ENCODE measurements around the gene SLC39A6. TPM values are rescaled to one million over a fixed set of nuclear protein-coding genes. Genes with fewer than 3 reads are reported as not detected.
"Not testable (repeated sequence)": the region's sequence is repeated elsewhere in the genome, so short reads cannot be mapped to it uniquely, and the experiment has no call there.

Gene SLC39A6
- total RNA-seq, 1 experiment from 2014 or later: 70.5 TPM

DNA sequence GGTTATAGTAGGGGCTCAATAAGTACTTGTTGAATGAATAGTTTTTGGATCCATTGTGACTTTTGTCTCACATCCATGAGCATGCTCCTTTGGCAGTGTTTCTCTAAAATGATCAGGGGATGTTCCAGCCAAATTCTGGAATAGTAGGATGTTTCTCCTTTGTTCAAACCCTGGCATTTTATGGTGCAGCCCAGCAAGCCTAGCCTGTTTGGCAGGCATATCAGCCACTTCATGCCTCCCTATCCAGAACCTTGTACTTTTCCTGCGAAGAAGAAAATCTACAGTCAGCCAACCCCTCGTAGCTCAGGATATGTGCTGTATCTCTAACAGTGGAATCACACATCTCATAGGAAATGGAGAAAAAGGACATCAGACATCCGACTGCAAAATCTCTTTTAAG lies 34.7 kb downstream of the SLC39A6 start:
- no peak overlapping the region for H3K9ac ChIP-seq (ENCODE audit: low read length)
- no peak for TF ChIP-seq ZFX (IDR thresholded peaks at IDR 0.05)
- no peak for TF ChIP-seq CEBPB (IDR thresholded peaks at IDR 0.05; ENCODE audit: low read depth)
- TF ChIP-seq, protein P1, sequence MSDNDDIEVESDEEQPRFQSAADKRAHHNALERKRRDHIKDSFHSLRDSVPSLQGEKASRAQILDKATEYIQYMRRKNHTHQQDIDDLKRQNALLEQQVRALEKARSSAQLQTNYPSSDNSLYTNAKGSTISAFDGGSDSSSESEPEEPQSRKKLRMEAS (IDR thresholded peaks at IDR 0.05): no peak
- no peak for TF ChIP-seq EGR1 (IDR thresholded peaks at IDR 0.05; ENCODE audit: low read depth)
- no peak for TF ChIP-seq REST (IDR thresholded peaks at IDR 0.05; ENCODE audit: low read depth)
- no peak for TF ChIP-seq FOSL1 (IDR thresholded peaks at IDR 0.05; ENCODE audit: low read depth)
- no peaks in the 10 kb centered on the region for H3K79me2 ChIP-seq (ENCODE audit: insufficient read depth, low read length)
- H3K4me2 ChIP-seq (ENCODE audit: low read length): no peak overlapping the region
- H3K27me3 ChIP-seq (ENCODE audit: insufficient read depth, low read length): no peaks in the 10 kb centered on the region
- intact Hi-C loops (cut with micrococcal nuclease): no loop called here
- no peaks in the 10 kb centered on the region for H3K9me3 ChIP-seq (ENCODE audit: control insufficient read depth in 1 of 2, insufficient read depth in 1 of 2, low read depth in 1 of 2, low read length in 2 of 2)
- ChIA-PET CTCF (interaction anchor here (3.3 kb wide), 1 partner anchor 189 kb away, joined by 94 read pairs; no protein-coding TSS in a partner anchor), RAD21 (ENCODE audit: low non-redundant PET in 1 of 2, low total read pairs in 2 of 2, uncharacterized antibody in 2 of 2, unreplicated experiment in 2 of 2) (interaction anchor here in 1 of 2 experiments (0.7 kb wide), 1 partner anchor 190 kb away, joined by 4 read pairs; no protein-coding TSS in a partner anchor), POLR2A (no interaction called here)
- H3K27ac ChIP-seq (ENCODE audit: low read depth, low read length): no peak overlapping the region
- BruUV-seq (replicated peaks): no TSS peak
- DNase-seq (ENCODE audit: low read depth, low spot score) (no peak), ATAC-seq (no peak)
- H4K20me1 ChIP-seq (ENCODE audit: insufficient read depth): no peaks in the 10 kb centered on the region
- no peak overlapping the region for H2AFZ ChIP-seq (ENCODE audit: low read depth, low read length, poor library complexity, severe bottlenecking)
- no peaks in the 10 kb centered on the region for H3K4me1 ChIP-seq (ENCODE audit: control insufficient read depth in 1 of 2, insufficient read depth in 2 of 2, low read length in 2 of 2)
- H3K9me2 ChIP-seq (ENCODE audit: insufficient read depth): no peaks in the 10 kb centered on the region
- no peaks in the 10 kb centered on the region for H3K36me3 ChIP-seq (ENCODE audit: control insufficient read depth in 1 of 2, insufficient read depth in 2 of 2, low read length in 2 of 2)
- no peak overlapping the region for H3K4me3 ChIP-seq (replicated peaks in 1 of 2; ENCODE audit: low read depth in 1 of 2, low read length in 2 of 2)

DNA sequence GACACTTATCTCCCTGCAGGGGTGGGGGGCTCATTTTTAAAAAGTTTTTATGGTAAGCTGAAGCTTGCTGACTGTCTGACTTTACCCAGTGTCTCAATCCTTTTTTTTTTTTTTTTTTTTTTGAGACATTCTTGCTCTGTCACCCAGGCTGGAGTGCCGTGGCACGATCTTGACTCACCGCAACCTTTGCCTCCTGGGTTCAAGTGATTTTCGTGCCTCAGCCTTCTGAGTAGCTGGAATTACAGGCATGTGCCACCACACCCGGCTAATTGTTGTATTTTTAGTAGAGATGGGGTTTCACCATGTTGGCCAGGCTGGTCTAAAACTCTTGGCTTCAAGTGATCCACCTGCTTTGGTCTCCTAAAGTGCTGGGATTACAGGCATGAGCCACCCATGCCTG lies 37.0 kb downstream of the SLC39A6 start:
- BruUV-seq (replicated peaks); POLR2A ChIA-PET: not testable (repeated sequence)

More for the DNA sequence above, 37.0 kb downstream of the SLC39A6 start:
- RAD21 ChIA-PET (ENCODE audit: low non-redundant PET in 1 of 2, low total read pairs in 2 of 2, uncharacterized antibody in 2 of 2, unreplicated experiment in 2 of 2); H3K79me2 ChIP-seq (ENCODE audit: insufficient read depth, low read length); H3K4me1 ChIP-seq (ENCODE audit: control insufficient read depth in 1 of 2, insufficient read depth in 2 of 2, low read length in 2 of 2); H3K27me3 ChIP-seq (ENCODE audit: insufficient read depth, low read length); H4K20me1 ChIP-seq (ENCODE audit: insufficient read depth); H3K36me3 ChIP-seq (ENCODE audit: control insufficient read depth in 1 of 2, insufficient read depth in 2 of 2, low read length in 2 of 2); intact Hi-C loops (cut with micrococcal nuclease); H3K9me3 ChIP-seq (ENCODE audit: control insufficient read depth in 1 of 2, insufficient read depth in 1 of 2, low read depth in 1 of 2, low read length in 2 of 2); ATAC-seq; CTCF ChIA-PET; H2AFZ ChIP-seq (ENCODE audit: low read depth, low read length, poor library complexity, severe bottlenecking); H3K4me3 ChIP-seq (replicated peaks in 1 of 2; ENCODE audit: low read depth in 1 of 2, low read length in 2 of 2); H3K9me2 ChIP-seq (ENCODE audit: insufficient read depth); H3K4me2 ChIP-seq (ENCODE audit: low read length); DNase-seq (ENCODE audit: low read depth, low spot score); H3K27ac ChIP-seq (ENCODE audit: low read depth, low read length); H3K9ac ChIP-seq (ENCODE audit: low read length): not testable (repeated sequence)

Data from HCT116 (cell line).